Astrocyte (in vitro differentiated cells and primary cell): ENCODE results near the gene UTP14A.

Experiments used
- CTCF ChIP-seq: IDR thresholded peaks from 2 replicates; pipeline ENCODE4 v1.5.1; 2011; ENCODE audit warnings: low read depth, mild to moderate bottlenecking, inconsistent platforms, low read length, moderate library complexity; ENCODE audit not compliant: insufficient read depth
- EZH2 ChIP-seq: IDR thresholded peaks from 2 replicates; pipeline ENCODE4 v1.6.1; 2012; ENCODE audit warnings: mild to moderate bottlenecking, low read length, inconsistent platforms; ENCODE audit not compliant: insufficient read depth

- TF ChIP-seq CTCF = no peak
- TF ChIP-seq EZH2 = no peak
These were observed 70.5 kb downstream of the UTP14A start for GRCh38 chrX:129976441-129976840.
